ENCODE results near the gene CD4.

Gene CD4

GRCh38 chr12:6765048-6765633 is 24.2 kb upstream of the CD4 start:
- DNase-seq (ENCODE audit: low read depth in 1 of 2, low spot score in 1 of 2), result no peak

DNA sequence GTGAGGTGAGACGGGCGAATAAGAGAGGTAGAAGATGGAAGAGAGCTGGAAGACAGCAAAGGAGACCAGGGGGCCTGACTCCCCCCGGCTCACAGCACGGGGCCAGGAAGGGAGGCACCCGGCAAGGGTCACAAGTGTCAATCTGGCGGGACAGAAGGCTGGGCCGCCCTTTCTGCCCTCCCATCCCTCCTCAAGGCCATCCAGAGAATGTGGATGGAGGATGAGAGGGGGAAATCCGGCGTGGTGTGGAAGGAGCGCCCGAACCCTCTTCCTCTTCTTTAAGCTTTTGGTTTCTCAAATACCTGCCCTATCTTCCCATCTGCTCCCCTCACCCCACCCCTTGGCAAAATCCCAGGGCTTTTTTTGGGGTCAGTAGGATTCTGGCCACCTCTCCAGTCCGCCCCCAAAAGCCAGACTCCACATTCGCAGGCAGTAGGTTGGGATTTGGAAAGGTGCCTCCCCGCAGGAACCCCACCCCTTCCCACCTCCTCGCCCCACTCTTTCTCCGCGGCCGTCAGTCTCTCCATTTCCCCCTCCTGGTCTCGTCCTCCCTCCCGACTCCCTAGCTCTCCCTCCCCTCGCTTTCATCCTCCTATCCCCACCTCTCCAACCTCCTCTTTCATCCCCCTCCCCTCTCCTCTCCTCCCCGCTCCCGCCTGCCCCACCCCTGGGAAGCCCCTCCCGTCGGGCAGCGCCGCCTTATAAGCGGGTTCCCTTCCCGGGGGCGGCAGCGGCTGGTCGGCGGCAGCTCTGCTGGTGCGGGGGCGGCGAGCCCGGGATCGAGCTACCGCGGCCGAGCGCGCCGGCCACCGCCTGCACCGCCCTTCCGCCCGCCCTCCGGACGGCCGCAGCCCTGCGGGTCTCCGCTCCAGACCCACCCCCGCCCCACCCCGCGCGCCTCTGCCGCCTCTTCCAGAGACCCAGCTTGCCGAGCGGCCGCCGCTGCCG is 23.4 kb upstream of the CD4 start, which contains the start of gene PTMS:
PTMS (plus strand) TSS at position 730 of the 948 bp plus-strand sequence. CDS start 343 bp downstream, outside the sequence.
- DNase-seq (ENCODE audit: low read depth in 1 of 2, low spot score in 1 of 2), result no peak

DNA sequence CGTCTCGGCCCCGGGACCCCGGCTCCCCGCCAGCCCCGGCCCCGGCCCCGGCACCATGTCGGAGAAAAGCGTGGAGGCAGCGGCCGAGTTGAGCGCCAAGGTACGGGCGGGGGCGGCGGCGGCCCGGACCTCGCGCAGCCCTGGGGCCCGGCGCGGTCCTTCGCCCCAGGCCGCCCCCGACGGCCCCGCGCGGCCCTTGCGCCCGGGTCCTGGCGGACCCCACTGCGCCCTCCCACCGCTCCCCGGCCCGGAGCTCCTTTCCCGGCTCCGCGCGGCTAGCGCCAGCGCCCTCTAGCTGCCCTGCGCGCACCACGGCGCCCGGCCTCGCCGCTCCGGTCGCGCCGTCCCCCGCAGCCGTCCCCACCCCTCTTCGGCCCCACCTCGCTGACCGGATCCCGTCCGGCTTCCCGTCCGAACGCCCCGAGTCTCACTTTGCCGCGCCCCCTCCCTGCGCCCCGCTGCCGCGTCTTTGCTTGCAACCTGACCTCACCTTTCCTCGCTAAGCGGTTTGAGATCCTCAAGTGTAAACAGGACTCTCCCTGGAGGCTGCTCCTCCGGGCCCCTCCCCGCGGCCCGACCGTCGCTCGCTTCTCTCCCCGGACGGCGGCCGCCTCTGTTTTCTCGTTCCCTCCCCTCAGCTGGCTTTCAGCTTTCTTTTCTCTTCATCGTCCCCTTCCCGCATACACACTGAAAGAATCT is 22.5 kb upstream of the CD4 start:
- DNase-seq (ENCODE audit: low read depth in 1 of 2, low spot score in 1 of 2), result no peak

DNA sequence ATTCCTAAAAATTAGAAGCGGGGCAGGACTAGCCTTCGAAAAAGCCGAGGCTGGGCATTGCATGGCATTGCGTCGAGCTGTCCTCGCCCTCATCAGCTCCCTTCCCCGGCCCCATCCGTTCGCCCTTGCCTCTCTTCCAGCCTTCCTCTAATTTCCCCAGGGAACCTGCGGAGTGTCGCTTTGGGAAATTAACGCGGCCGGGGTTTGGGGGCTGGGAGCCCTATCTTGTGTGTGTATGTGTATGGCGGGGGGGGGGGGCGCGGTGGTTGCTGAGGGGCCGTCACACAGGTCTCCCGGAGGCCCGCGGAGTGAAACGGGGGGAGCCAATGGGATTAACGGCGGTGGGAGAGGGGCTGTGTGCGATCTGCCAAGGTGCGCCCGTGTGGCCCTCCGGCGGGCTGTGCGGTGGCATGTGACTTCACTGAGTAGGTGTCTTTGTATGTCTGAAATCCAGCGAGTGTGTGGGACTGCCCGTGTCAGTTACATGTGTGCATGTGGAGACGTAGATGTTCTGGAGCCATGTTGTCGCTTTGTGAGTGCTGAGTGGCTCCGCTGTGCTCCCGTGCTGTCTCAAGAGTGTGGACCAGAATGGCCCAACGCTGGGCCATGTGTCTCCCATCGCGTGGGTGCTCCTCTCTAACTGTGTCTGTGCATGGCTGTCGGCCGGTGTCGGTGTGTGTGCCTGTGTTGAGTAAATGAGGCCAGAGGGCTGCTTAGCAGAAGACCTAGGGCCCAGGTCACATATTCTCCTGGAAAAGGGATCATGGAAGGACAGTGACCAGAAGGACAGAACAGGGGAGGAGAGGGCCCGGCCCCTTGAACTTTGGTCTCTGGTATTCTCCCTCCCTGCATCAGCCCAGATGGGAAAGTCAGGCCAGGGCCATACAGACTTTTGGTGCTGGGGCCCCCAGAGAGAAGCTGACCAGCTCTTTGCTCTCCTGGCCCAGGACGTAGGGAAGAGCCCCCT is 21.7 kb upstream of the CD4 start:
- DNase-seq (ENCODE audit: low read depth in 1 of 2, low spot score in 1 of 2), result no peak

DNA sequence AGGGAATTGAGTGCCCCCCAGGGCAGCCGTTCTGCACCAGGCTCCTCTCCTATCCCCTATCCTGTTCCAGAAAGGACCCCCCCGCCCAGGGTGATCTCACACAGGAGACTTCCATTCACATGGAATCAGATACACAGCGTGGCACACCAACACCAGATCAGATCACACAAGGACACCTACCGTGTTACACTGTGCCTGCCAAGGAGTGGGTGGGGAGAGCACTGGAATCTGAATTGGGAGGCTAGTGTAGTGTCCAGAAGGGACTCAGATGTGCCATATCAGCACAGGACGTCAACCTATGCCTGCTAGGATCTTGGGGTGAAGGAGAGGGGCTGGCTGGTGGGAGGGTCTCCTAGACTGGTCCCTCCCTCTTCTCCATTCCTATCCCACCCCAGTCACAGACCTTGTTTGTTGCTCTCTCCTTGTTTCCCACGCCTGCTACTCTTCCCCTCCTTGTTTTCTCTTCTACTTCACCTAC is 20.9 kb upstream of the CD4 start:
- no peak for DNase-seq (ENCODE audit: low read depth in 1 of 2, low spot score in 1 of 2)

GRCh38 chr12:6768990-6769389 is 20.3 kb upstream of the CD4 start:
- no peak for DNase-seq (ENCODE audit: low read depth in 1 of 2, low spot score in 1 of 2)

DNA sequence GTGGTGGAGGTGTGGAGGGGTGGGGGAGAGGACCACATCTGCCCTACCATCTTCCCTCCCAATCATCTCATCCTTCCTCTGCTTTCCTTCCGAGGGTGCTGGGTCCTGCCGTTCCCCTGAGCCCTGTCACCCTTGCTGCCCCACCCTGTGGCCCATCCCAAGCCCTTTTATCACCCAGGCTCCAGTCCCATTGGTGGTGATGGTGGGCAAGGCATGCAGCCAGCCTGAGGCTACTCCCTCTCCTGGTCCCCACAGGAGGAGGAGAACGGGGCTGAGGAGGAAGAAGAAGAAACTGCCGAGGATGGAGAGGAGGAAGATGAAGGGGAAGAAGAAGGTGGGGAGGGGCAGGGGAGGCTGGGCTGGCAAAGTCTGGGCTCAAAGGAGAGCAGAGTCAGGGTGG is 19.7 kb upstream of the CD4 start:
- no peak for DNase-seq (ENCODE audit: low read depth in 1 of 2, low spot score in 1 of 2)

DNA sequence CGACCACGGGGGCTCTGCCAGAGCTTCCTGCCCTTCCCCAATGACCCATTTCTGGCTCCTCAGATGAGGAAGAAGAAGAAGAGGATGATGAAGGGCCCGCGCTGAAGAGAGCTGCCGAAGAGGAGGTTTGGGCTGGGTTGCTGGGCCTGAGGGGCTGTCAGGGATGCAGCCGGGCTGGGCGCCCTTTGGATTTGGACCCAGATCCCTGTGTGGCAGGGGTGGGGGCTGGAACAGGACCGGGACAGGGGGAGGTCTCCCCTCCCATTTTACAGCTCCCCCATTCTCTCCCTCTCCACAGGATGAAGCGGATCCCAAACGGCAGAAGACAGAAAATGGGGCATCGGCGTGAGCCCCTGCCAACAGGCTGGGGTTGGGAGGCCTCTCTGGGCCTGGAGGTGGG is 19.2 kb upstream of the CD4 start:
- no peak for DNase-seq (ENCODE audit: low read depth in 1 of 2, low spot score in 1 of 2)

DNA sequence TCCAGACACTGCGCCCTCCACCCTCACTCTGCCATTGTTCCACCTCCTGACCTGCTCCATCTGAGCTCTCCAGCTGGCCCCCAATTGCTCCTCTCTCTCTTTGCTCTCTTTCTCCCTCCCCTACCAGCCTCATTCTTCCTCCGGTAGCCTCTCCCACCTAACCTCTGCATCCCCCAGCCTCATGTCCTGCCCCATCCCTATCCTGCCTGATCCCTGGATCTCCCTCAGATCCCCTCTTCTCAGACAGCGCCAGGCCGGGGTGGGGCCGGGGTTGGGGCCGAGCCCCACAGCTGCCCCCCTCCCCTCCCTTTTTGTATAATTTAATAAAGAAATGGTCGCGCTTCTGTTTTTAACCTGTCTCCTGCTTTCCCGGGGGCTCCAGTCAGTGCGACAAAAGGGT is 18.7 kb upstream of the CD4 start:
- DNase-seq (ENCODE audit: low read depth in 1 of 2, low spot score in 1 of 2), result no peak

- no peak for DNase-seq (ENCODE audit: low read depth in 1 of 2, low spot score in 1 of 2)
Measured at GRCh38 chr12:6771091-6771495, 18.2 kb upstream of the CD4 start.

- DNase-seq (ENCODE audit: low read depth in 1 of 2, low spot score in 1 of 2), result no peak
Measured at GRCh38 chr12:6771509-6772330, 17.6 kb upstream of the CD4 start.

DNA sequence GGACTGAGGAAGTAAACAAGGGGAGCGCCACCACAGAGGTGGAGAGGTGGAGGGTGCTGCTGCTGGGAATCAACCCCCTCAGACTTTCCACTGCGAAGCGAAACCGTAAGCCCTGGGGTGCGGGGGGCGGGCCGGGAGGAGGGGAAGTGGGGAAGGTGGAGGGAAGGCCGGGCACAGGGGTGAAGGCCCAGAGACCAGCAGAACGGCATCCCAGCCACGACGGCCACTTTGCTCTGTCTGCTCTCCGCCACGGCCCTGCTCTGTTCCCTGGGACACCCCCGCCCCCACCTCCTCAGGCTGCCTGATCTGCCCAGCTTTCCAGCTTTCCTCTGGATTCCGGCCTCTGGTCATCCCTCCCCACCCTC is 17.0 kb upstream of the CD4 start, which contains the start of gene LAG3:
LAG3 (plus strand) TSS at position 190 of the 365 bp plus-strand sequence. CDS start 333 bp downstream, outside the sequence.
- DNase-seq (ENCODE audit: low read depth in 1 of 2, low spot score in 1 of 2), result peak in 1 of 2 donors; percentile 38

GRCh38 chr12:6772726-6773589 is 16.4 kb upstream of the CD4 start:
- no peak for DNase-seq (ENCODE audit: low read depth in 1 of 2, low spot score in 1 of 2)

DNA sequence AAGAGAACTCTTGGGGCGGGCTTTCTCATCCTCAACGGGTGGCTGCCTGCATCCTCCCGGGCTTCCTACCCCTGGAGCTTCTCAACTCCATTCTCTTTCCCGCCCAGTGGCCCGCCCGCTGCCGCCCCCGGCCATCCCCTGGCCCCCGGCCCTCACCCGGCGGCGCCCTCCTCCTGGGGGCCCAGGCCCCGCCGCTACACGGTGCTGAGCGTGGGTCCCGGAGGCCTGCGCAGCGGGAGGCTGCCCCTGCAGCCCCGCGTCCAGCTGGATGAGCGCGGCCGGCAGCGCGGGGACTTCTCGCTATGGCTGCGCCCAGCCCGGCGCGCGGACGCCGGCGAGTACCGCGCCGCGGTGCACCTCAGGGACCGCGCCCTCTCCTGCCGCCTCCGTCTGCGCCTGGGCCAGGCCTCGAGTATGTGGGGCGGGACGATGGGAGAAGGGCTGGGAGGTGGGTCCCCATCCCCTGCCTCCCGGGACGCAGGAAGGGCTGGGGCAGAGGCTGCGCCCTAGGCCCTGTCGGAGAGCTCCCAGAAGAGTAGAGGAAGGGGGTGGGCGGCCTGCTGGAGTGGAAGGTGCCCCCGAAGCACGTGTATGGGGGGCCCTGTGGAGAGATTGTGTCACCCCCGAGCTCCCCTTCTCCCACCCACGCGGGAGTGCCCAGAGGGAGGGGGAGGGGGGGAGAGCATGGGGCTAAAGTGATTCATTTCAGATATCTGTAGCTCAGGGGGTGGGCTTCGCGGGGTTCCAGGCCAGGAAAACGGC is 15.6 kb upstream of the CD4 start:
- no peak for DNase-seq (ENCODE audit: low read depth in 1 of 2, low spot score in 1 of 2)

DNA sequence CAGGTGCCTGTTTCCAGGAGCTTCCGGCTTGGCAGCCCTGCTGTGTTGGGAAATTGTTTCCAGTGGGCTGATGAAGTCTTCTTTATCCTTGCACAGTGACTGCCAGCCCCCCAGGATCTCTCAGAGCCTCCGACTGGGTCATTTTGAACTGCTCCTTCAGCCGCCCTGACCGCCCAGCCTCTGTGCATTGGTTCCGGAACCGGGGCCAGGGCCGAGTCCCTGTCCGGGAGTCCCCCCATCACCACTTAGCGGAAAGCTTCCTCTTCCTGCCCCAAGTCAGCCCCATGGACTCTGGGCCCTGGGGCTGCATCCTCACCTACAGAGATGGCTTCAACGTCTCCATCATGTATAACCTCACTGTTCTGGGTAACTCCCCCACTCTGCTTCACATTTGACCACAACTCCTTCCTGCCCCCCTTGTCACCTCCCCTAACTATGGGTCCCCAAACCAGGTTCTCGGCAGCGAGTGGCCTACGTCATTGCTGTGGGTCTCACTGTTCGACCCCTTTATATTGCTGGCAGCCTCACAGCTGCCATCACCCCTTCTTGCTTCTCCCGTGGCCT is 14.7 kb upstream of the CD4 start:
- DNase-seq (ENCODE audit: low read depth in 1 of 2, low spot score in 1 of 2), result no peak

DNA sequence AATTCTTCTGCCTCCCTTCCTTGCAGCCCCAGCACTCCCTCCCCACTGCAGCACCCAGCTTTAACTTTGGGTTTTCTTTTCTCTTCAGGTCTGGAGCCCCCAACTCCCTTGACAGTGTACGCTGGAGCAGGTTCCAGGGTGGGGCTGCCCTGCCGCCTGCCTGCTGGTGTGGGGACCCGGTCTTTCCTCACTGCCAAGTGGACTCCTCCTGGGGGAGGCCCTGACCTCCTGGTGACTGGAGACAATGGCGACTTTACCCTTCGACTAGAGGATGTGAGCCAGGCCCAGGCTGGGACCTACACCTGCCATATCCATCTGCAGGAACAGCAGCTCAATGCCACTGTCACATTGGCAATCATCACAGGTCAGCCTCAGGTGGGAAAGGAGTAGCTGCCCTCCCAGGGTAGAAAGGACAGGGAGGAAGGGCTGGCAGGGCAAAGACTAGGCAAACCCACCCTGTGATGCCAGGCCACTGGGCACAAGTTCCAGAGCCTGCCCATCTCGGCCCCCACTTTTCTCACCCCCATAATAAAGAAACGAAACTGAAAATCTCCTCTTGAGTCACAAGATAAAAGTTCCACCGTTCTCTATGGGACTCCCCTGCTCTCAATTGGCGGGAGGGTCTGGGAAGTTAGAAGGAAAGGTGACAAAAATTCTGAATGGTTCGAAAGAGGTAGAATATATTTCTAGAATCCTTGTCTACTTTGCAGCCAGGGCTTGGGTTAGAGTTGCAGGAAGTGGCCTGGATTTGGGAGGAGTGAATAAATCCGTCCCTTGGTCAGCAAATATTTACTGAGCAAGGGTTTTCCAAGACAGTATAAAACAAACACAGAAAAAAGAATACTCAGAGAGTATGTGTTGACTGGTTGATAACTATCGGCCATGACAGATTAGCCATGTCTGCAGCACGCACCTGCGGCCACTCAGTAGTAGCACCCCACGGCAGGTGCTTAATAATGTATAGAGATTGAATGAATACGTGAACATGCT is 13.8 kb upstream of the CD4 start:
- no peak for DNase-seq (ENCODE audit: low read depth in 1 of 2, low spot score in 1 of 2)
